Mucosa of rectum (tissue), 2 donors: ENCODE measurements around the gene CUL3.
"Not testable (repeated sequence)": the region's sequence is repeated elsewhere in the genome, so short reads cannot be mapped to it uniquely, and the experiment has no call there.

Experiments
- H3K27ac ChIP-seq, 2 donors: one replicate each; pipeline ENCODE4 v1.7.0; 2013; ENCODE audit warnings: inconsistent platforms in 2 of 2, low read depth in 2 of 2, low read length in 2 of 2
- H3K27me3 ChIP-seq, 2 donors: one replicate each; pipeline ENCODE4 v1.7.0; 2013; ENCODE audit warnings: low read length in 2 of 2; ENCODE audit not compliant: control insufficient read depth in 2 of 2, insufficient read depth in 2 of 2
- H3K36me3 ChIP-seq, 2 donors: one replicate each; pipeline ENCODE4 v1.7.0; 2013; ENCODE audit warnings: low read length in 2 of 2; ENCODE audit not compliant: control insufficient read depth in 2 of 2, insufficient read depth in 2 of 2
- H3K4me1 ChIP-seq, 2 donors: one replicate each; pipeline ENCODE4 v1.7.0; 2013; ENCODE audit warnings: low read length in 2 of 2, mild to moderate bottlenecking in 1 of 2; ENCODE audit not compliant: control insufficient read depth in 2 of 2, insufficient read depth in 2 of 2
- H3K4me3 ChIP-seq, 2 donors: one replicate each; pipeline ENCODE4 v1.7.0; 2013; ENCODE audit warnings: low read length in 2 of 2
- H3K9ac ChIP-seq, 2 donors: one replicate each; pipeline ENCODE4 v1.7.0; 2013; ENCODE audit warnings: low read length in 2 of 2, low read depth in 1 of 2, mild to moderate bottlenecking in 1 of 2
- H3K9me3 ChIP-seq, 2 donors: one replicate each; pipeline ENCODE4 v1.7.0; 2013; ENCODE audit warnings: low read length in 2 of 2; ENCODE audit not compliant: control insufficient read depth in 2 of 2
- donor health status: healthy.
- donor health status: Normal muscosa, but diverticular disease.

The CUL3 gene

DNA sequence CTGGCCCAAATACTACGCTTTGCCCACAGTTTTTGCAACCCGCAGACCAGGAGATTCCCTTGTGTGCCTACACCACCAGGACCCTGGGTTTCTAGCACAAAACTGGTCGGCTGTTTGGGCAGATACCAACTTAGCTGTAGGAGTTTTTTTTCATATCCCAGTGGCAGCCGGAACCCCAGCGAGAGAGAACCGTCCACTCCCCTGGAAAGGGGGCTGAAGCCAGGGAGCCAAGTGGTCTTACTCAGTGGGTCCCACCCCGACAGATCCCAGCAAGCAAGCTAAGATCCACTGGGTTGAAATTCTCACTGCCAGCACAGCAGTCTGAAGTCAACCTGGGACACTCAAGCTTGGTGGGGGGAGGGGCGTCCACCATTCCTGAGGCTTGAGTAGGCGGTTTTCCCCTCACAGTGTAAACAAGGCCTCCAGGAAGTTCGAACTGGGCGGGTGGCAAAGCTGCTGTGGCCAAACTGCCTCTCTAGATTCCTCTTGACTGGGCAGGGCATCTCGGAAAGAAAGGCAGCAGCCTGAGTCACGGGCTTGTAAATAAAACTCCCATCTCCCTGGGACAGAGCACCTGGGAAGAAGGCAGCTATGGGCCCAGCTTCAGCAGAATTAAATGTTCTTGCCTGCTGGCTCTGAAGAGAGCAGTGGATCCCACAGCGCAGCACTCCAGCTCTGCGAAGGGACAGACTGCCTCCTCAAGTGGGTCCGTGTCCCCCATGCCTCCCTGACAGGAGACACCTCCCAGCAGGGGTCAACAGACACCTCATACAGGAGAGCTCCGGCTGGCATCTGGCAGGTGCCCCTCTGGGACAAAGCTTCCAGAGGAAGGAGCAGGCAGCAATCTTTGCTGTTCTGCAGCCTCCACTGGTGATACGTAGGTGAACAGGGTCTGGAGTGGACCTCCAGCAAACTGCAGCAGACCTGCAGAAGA, 99.8 kb downstream of the CUL3 start:
- not testable (repeated sequence) for H3K9ac ChIP-seq, H3K4me1 ChIP-seq
- peak overlapping the region; percentile 45 to 82 for H3K27ac ChIP-seq

DNA sequence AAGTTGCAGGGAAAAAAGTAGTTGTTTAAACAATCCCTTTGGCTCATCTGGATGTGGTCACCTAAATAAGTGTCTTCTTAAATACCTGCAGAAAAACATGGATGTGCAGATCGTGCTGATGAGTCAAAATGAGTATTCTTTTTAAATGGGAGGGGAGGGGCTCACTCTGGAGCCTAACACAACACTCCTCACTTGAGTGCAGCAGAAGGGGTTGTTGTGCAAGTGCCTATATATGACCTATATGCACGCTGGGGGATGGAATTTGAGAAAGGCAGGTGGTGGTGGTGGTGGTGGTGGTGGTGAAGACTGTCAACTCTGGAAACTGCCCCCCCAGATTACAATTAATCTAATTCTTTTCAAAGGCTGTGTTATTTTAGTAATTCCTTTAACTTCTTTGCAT, 105.3 kb downstream of the CUL3 start:
- peaks cover 36% of the 10 kb centered on the region in 2 donors for H3K36me3 ChIP-seq
- H3K4me3 ChIP-seq, result no peak overlapping the region
- H3K9ac ChIP-seq, result no peak overlapping the region
- H3K9me3 ChIP-seq, result no peaks in the 10 kb centered on the region
- no peaks in the 10 kb centered on the region for H3K27me3 ChIP-seq
- H3K4me1 ChIP-seq, result peaks cover under 1 to 2% of the 10 kb centered on the region in 2 donors
- H3K27ac ChIP-seq, result no peak overlapping the region

More for the DNA sequence above, 99.8 kb downstream of the CUL3 start:
- H3K9me3 ChIP-seq, H3K4me3 ChIP-seq, H3K36me3 ChIP-seq, H3K27me3 ChIP-seq: not testable (repeated sequence)

DNA sequence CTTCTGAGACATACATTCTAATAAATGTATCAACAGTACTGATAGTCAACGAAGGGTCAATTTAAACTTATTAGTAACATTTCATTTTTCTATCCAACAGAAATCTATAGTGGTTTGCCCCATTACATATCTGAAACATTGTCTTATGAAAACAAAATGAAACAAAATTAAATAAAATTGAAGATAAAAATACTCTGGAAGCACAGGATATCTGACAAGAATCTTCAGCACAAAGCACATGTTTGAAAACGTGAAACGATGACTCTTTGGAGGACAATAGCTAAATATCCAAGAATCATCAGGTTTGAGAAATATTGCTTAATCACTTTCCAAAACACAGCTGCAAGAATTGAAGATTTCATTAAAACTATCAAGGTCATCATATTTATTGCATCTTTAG, 112.3 kb downstream of the CUL3 start:
- H3K4me3 ChIP-seq, result no peak overlapping the region
- no peaks in the 10 kb centered on the region for H3K9me3 ChIP-seq
- H3K9ac ChIP-seq, result no peak overlapping the region

DNA sequence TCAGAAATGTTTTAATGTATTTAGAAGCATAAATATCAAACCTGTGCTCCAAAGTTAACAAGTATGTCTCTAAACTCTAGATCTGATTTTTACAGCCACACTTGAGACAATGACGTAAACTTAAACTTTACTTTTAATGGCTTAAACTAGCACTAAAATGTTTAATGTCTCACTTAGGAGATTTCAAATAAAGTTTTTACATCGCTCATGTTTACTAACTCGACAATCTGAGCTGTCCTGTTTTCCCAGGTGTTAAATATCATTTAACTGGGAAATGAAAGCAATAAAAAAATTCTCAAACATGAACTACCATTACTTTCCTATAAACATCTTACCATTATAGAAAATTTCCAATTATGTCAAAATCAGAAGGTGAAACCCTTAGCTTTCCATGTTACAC, 113.0 kb downstream of the CUL3 start:
- Histone ChIP-seq H3K27me3 (no peaks in the 10 kb centered on the region), H3K36me3 (peaks cover 25 to 29% of the 10 kb centered on the region in 2 donors), H3K9me3 (no peaks in the 10 kb centered on the region), H3K4me1 (no peaks in the 10 kb centered on the region), H3K9ac (no peak overlapping the region), H3K27ac (no peak overlapping the region), H3K4me3 (no peak overlapping the region)

More for the DNA sequence above, 112.3 kb downstream of the CUL3 start:
- Histone ChIP-seq H3K27me3 (no peaks in the 10 kb centered on the region), H3K27ac (no peak overlapping the region), H3K36me3 (peaks cover 32 to 35% of the 10 kb centered on the region in 2 donors), H3K4me1 (no peaks in the 10 kb centered on the region)

DNA sequence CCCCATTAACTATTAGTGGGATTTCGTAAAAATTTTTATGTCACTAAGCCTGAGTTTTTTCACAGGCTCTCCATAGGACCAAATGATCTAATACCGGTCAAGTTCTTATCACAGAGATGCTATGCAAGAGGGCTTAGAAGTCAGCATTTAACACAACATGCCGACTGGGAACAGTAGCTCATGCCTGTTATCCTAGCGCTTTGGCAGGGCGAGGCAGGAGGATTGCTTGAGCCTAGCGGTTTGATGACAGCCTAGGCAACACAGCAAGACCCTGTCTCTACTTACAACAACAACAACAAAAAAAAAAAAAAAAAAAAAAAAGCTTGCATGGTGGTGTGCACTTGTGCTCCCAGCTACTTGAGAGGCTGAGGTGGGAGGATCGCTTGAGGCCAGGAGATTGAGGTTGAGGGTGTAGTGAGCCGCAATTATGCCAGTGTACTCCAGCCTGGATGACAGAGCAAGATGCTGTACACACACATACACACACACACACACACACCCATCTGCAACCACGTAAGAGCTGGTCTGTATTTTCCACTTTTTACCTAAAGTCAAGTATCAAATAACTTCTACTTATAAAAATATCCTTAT, 115.7 kb downstream of the CUL3 start:
- Histone ChIP-seq H3K36me3 (peaks cover 9 to 13% of the 10 kb centered on the region in 2 donors), H3K27ac (no peak overlapping the region), H3K4me3 (no peak overlapping the region), H3K27me3 (no peaks in the 10 kb centered on the region), H3K9me3 (no peaks in the 10 kb centered on the region), H3K4me1 (no peaks in the 10 kb centered on the region), H3K9ac (no peak overlapping the region)

DNA sequence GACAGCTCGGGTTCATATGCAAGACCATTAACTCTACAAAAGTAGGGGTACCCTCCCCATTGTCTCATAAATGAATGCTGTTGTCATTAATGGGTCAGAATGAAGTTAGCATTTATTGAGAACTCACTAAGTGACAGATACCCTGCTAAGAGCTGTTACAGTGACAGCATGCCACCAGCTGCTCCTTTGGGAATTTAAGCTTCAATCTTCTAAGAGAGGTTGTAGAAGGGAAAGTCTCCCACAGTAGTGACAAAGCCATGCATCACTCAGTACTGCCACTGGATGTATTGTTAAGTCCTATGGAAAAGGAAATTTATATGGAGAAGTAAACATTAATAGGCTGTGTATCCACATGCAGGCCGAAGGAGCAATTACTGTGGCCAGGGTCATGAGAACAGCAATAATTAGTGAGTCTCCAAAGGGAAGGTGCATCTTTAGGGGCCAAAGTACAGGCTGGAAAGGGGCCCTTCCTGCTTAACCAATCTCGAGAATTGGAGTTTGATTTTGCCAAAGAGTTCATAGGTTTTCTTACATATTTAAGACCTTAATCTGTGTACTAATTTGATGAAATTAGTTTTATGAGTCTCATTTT, 118.8 kb downstream of the CUL3 start:
- H3K9me3 ChIP-seq, result no peaks in the 10 kb centered on the region
- H3K36me3 ChIP-seq, result no peaks in the 10 kb centered on the region
- no peak overlapping the region for H3K4me3 ChIP-seq
- no peaks in the 10 kb centered on the region for H3K27me3 ChIP-seq
- no peaks in the 10 kb centered on the region for H3K4me1 ChIP-seq
- H3K27ac ChIP-seq, result no peak overlapping the region
- H3K9ac ChIP-seq, result no peak overlapping the region

DNA sequence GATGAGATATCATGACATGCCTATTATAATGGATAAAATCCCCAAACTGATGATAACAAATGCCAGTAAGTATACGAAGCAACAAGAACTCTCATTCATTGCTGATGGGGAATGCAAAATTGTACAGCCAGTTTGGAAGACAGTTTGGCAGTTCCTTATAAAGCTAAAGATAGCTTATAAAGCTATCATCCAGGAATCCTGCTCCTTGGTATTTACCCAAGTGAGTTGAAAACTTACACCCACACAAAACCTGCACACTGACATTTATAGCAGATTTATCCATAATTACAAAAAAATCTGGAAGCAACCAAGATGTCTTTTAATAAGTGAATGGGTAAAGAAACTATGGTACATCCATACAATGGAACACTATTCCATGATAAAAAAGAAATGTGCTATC, 123.8 kb downstream of the CUL3 start:
- no peaks in the 10 kb centered on the region for H3K36me3 ChIP-seq
- H3K27ac ChIP-seq, result no peak overlapping the region
- no peaks in the 10 kb centered on the region for H3K4me1 ChIP-seq
- no peaks in the 10 kb centered on the region for H3K9me3 ChIP-seq
- H3K4me3 ChIP-seq, result no peak overlapping the region
- H3K27me3 ChIP-seq, result no peaks in the 10 kb centered on the region
- no peak overlapping the region for H3K9ac ChIP-seq

DNA sequence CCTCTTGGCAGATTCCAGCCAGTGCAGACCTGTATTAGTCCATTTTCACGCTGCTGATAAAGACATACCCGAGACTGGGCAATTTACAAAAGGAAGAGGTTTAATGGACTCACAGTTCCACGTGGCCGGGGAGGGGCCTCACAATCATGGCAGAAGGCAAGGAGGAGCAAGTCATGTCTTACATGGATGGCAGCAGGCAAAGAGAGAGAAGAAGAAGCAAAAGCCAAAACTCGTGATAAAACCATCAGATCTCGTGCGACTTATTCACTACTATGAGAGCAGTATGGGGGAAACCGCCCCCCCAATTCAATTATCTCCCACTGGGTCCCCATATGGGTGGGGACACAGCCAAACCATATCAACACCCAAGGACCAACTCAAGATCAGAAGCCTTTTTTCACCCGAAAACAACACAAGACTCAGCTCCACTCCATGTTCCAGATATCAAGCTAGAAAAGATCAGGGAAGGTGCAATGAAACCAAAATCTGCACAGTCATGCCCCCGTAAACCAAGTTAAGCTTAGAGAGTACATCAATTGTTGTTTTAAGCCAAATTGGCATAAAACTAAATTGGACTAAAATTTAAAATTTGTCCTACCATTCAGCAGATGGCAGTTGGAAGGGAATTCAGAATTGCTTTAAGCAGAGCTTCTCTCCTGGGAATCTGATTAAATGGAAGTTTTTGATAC, 127.6 kb downstream of the CUL3 start:
- H3K27ac ChIP-seq, result no peak overlapping the region

DNA sequence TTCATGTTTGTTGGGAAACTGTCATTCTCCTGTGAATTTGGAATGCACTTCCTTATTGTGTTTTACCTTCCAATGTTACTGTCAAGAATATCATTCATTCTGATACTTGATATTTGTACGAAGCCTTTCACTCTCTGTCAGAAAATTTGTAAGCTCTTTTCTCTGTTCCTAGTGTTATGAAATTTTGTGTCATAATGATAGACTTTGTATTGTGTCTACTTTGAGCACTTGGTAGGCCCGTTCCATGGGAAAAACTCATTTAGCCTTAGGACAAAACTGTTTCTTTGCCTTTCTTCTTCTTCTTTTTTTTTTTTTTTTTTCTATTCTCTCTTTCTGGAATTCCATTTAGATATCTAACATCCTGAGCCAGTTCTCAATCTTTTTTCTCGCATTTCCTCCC, 131.3 kb downstream of the CUL3 start:
- Histone ChIP-seq H3K27me3 (no peaks in the 10 kb centered on the region), H3K36me3 (no peaks in the 10 kb centered on the region), H3K4me1 (no peaks in the 10 kb centered on the region), H3K4me3 (no peak overlapping the region), H3K27ac (no peak overlapping the region), H3K9me3 (no peaks in the 10 kb centered on the region), H3K9ac (no peak overlapping the region)

More for the DNA sequence above, 127.6 kb downstream of the CUL3 start:
- Histone ChIP-seq H3K4me3 (no peak overlapping the region), H3K27me3 (no peaks in the 10 kb centered on the region), H3K9ac (no peak overlapping the region), H3K9me3 (no peaks in the 10 kb centered on the region), H3K36me3 (no peaks in the 10 kb centered on the region), H3K4me1 (no peaks in the 10 kb centered on the region)
